IMR-90 (cell line): Measurements from ENCODE around the gene OR51B4. TPM values are rescaled to one million over a fixed set of nuclear protein-coding genes. Genes with fewer than 3 reads are reported as not detected.

Experiments used
- ATAC-seq: fragments of 200-7000 bp; cut with Tn5 transposase; 2 replicates; pipeline ENCODE4 v1.9.1; 2020; ENCODE audit warnings: low read depth, mild to moderate bottlenecking, moderate library complexity
- BruUV-seq: library from RNA; stranded (reverse); fragments of 400-500 nt; replicated peaks from 2 replicates; lab custom pipeline; 2021; lab: Mats Ljungman, UMichigan
- CTCF ChIA-PET: fragments of 300-600 bp; formaldehyde crosslinking; extraction: SDS; loops from one replicate; lab custom pipeline; 2021; ENCODE audit warnings: antibody characterized with exemption; lab: Yijun Ruan, JAX
- POLR2A ChIA-PET: fragments of 300-600 bp; sonication (Branson Sonifier 250); formaldehyde crosslinking; loops from one replicate; lab custom pipeline; 2022; ENCODE audit warnings: antibody characterized with exemption; ENCODE audit not compliant: unreplicated experiment; lab: Charles Lee
- DNase-seq: peaks from one replicate; pipeline ENCODE4 v3.0.0; 2013
- H2AFZ ChIP-seq: replicated peaks from 2 replicates; pipeline ENCODE3; 2013; ENCODE audit warnings: low read length, mild to moderate bottlenecking; ENCODE audit not compliant: poor library complexity
- H2AK5ac ChIP-seq: 2 replicates; pipeline ENCODE4 v1.6.1; 2013; ENCODE audit warnings: low read depth, low read length, inconsistent platforms
- H2AK9ac ChIP-seq: replicated peaks from 2 replicates; pipeline ENCODE3; 2013; ENCODE audit warnings: mild to moderate bottlenecking, low read depth, low read length, moderate library complexity; ENCODE audit not compliant: poor library complexity
- H2BK120ac ChIP-seq: 2 replicates; pipeline ENCODE4 v1.6.1; 2013; ENCODE audit warnings: low read depth, low read length, inconsistent platforms
- H2BK15ac ChIP-seq: 3 replicates; pipeline ENCODE4 v1.6.1; 2013; ENCODE audit warnings: low read depth, low read length, inconsistent platforms
- H2BK20ac ChIP-seq: 2 replicates; pipeline ENCODE4 v1.6.1; 2013; ENCODE audit warnings: low read depth, mild to moderate bottlenecking, inconsistent platforms, low read length, moderate library complexity
- H2BK5ac ChIP-seq: 2 replicates; pipeline ENCODE4 v1.6.1; 2013; ENCODE audit warnings: mild to moderate bottlenecking, low read depth, low read length, inconsistent platforms; ENCODE audit not compliant: poor library complexity, severe bottlenecking
- H3K14ac ChIP-seq: replicated peaks from 2 replicates; pipeline ENCODE4 v1.6.1; 2013; ENCODE audit warnings: low read depth, low read length, inconsistent platforms
- H3K18ac ChIP-seq: 2 replicates; pipeline ENCODE4 v1.6.1; 2013; ENCODE audit warnings: low read depth, low read length, control low read depth
- H3K23ac ChIP-seq: 2 replicates; pipeline ENCODE4 v1.6.1; 2013; ENCODE audit warnings: low read depth, low read length, inconsistent platforms
- H3K27ac ChIP-seq: 2 replicates; pipeline ENCODE4 v1.5.1; 2013; ENCODE audit warnings: mild to moderate bottlenecking, control low read depth, low read length; ENCODE audit not compliant: insufficient read depth
- H3K27me3 ChIP-seq: 2 replicates; pipeline ENCODE4 v1.6.1; 2013; ENCODE audit warnings: low read length; ENCODE audit not compliant: control insufficient read depth, insufficient read depth
- H3K36me3 ChIP-seq: 2 replicates; pipeline ENCODE4 v1.6.1; 2013; ENCODE audit warnings: low read length, mixed read lengths; ENCODE audit not compliant: control insufficient read depth, insufficient read depth
- H3K4ac ChIP-seq: 2 replicates; pipeline ENCODE4 v1.6.1; 2013; ENCODE audit warnings: low read depth, low read length, inconsistent platforms
- H3K4me1 ChIP-seq: 2 replicates; pipeline ENCODE4 v1.6.1; 2013; ENCODE audit warnings: low read length, mixed read lengths; ENCODE audit not compliant: control insufficient read depth, insufficient read depth
- H3K4me2 ChIP-seq: 2 replicates; pipeline ENCODE4 v1.6.1; 2013; ENCODE audit warnings: low read depth, mild to moderate bottlenecking, control low read depth, low read length, moderate library complexity
- H3K4me3 ChIP-seq: 2 replicates; pipeline ENCODE4 v1.5.1; 2013; ENCODE audit warnings: low read depth, mild to moderate bottlenecking, control low read depth, low read length, moderate library complexity; ENCODE audit not compliant: insufficient read depth
- H3K56ac ChIP-seq: 2 replicates; pipeline ENCODE4 v1.6.1; 2013; ENCODE audit warnings: low read length, inconsistent platforms; ENCODE audit not compliant: insufficient read depth; ENCODE audit errors: extremely low read depth
- H3K79me1 ChIP-seq, 2 experiments: 2 replicates each; pipeline ENCODE4 v1.6.1; 2013; ENCODE audit warnings: low read length in 2 of 2, inconsistent platforms in 1 of 2, low read depth in 1 of 2
- H3K9ac ChIP-seq: 2 replicates; pipeline ENCODE4 v1.6.1; 2013; ENCODE audit warnings: low read depth, low read length, control low read depth
- H3K9me1 ChIP-seq: 2 replicates; pipeline ENCODE4 v1.6.1; 2013; ENCODE audit warnings: low read length, inconsistent platforms; ENCODE audit not compliant: insufficient read depth
- H3K9me3 ChIP-seq: 2 replicates; pipeline ENCODE4 v1.6.1; 2013; ENCODE audit warnings: low read length; ENCODE audit not compliant: control insufficient read depth, insufficient read depth
- H4K20me1 ChIP-seq: 2 replicates; pipeline ENCODE4 v1.6.1; 2013; ENCODE audit warnings: low read length, inconsistent platforms; ENCODE audit not compliant: insufficient read depth
- H4K5ac ChIP-seq: 2 replicates; pipeline ENCODE4 v1.6.1; 2013; ENCODE audit warnings: mild to moderate bottlenecking, low read depth, low read length, control low read depth
- H4K8ac ChIP-seq, 2 experiments: 2 replicates each; pipeline ENCODE4 v1.6.1; 2013; ENCODE audit warnings: low read depth in 2 of 2, low read length in 2 of 2, control low read depth in 1 of 2, inconsistent platforms in 1 of 2
- H4K91ac ChIP-seq: 2 replicates; pipeline ENCODE4 v1.6.1; 2013; ENCODE audit warnings: low read depth, low read length, inconsistent platforms; ENCODE audit not compliant: insufficient read depth
- BHLHE40 ChIP-seq: fragments of 150-350 bp; IDR thresholded peaks from 2 replicates; pipeline ENCODE4 v1.6.1; 2016; ENCODE audit warnings: mild to moderate bottlenecking, low read depth, low read length
- FOS ChIP-seq: fragments of 150-350 bp; IDR thresholded peaks from 2 replicates; pipeline ENCODE4 v1.6.1; 2016; ENCODE audit warnings: low read depth, low read length
- MAZ ChIP-seq: IDR thresholded peaks from 2 replicates; pipeline ENCODE4 v1.6.1; 2012; ENCODE audit warnings: low read depth, mild to moderate bottlenecking, low read length, improper control_type of control experiment, moderate library complexity, borderline replicate concordance
- MXI1 ChIP-seq: IDR thresholded peaks from 2 replicates; pipeline ENCODE4 v1.6.1; 2012; ENCODE audit warnings: low read depth, mild to moderate bottlenecking, low read length, moderate library complexity, borderline replicate concordance
- WGBS, 2 experiments: methylation state at CpG; one replicate each; pipeline versions ENCODE4 v1.1.5 to v1.1.7; 2013; ENCODE audit warnings: missing lambda C conversion rate in 2 of 2; ENCODE audit not compliant: insufficient read length in 1 of 2; ENCODE audit errors: extremely low coverage in 2 of 2; 5-methylcytosine and 5-hydroxymethylcytosine counted together
- dilution Hi-C: fragments of 300-500 bp; cut with HindIII; formaldehyde crosslinking; loops from one replicate; pipeline ENCODE4 v1.14.3; 2018; ENCODE audit warnings: low sequenced_read_pairs; ENCODE audit not compliant: unreplicated experiment
- in situ Hi-C: fragments of 300-500 bp; cut with MboI; formaldehyde crosslinking; loops from 3 replicates; pipeline ENCODE4 v1.14.3; 2019; ENCODE audit warnings: low sequenced_read_pairs, inconsistent platforms, mixed read lengths
- intact Hi-C: fragments of 100-400 bp; cut with micrococcal nuclease; formaldehyde crosslinking; loops from 2 replicates; pipeline ENCODE4 v1.10.0; 2022
- polyA plus RNA-seq, 3 experiments: library from polyadenylated mRNA; depleted of rRNA; stranded (reverse); fragments of >200 nt; gene quantifications; 2 replicates each; pipeline ENCODE4 v1.2.3, GENCODE V29; 2012; ENCODE audit warnings: low replicate concordance in 1 of 3
- total RNA-seq: library from RNA; depleted of rRNA; stranded (reverse); fragments of >200 nt; gene quantifications from 2 replicates; pipeline ENCODE4 v1.2.3, GENCODE V29; 2012
- TF ChIP-seq, protein P1 (sequence below): fragments of 150-350 bp; IDR thresholded peaks from 2 replicates; pipeline ENCODE4 v1.6.1; 2017; ENCODE audit warnings: mild to moderate bottlenecking, antibody characterized with exemption, low read length, low read depth
- TF ChIP-seq, protein P2 (sequence below): fragments of 150-350 bp; IDR thresholded peaks from 2 replicates; pipeline ENCODE4 v1.6.1; 2016; ENCODE audit warnings: low read depth, mild to moderate bottlenecking, low read length, moderate library complexity, borderline replicate concordance

OR51B4 gene
- total and polyA plus RNA-seq, 2 of the 4 experiments (the other 2 are of a cell fraction) = not detected

DNA sequence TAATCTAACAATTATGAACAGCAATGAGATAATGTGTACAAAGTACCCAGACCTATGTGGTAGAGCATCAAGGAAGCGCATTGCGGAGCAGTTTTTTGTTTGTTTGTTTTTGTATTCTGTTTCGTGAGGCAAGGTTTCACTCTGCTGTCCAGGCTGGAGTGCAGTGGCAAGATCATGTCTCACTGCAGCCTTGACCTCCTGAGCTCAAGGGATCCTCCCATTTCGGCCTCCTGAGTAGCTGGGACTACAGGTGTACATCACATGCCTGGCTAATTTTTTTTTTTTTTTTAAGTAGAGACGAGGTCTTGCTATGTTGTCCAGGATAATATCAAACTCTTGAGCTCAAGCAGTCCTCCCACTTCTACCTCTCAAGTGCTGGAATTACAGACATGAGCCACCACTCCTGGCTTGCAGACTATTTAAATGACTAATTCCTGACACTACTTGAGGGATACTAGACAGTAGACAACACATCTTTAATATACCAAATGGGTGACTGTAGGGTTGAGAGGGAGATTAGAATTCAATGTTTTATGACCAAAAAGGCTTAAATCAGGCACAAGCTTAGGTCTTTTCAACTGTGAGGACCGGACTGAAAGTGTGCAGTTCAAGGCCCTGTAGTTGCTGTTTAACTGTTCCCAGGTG is 12.7 kb downstream of the OR51B4 start:
- no peak overlapping the region; the same call in 1 of the 2 replicates for H3K4me2 ChIP-seq
- 88% methylated on average over 2 of the region's 6 CpGs; no CpG with 5 or more reads in 1 of the 2 experiments for WGBS, 2 experiments
- peaks cover 11% of the 10 kb centered on the region; the same call in 1 of the 2 replicates for H3K4me1 ChIP-seq
- H2AK5ac ChIP-seq = peak overlapping the region; percentile 93
- H3K56ac ChIP-seq = peak overlapping the region; percentile 89
- H3K4me3 ChIP-seq = no peak overlapping the region
- no peak overlapping the region for H3K9ac ChIP-seq
- H3K9me1 ChIP-seq = no peaks in the 10 kb centered on the region; the same call in 1 of the 2 replicates
- peak overlapping the region; percentile 77 for H3K27ac ChIP-seq
- ATAC-seq (no peak), DNase-seq (peak; percentile 44)
- dilution Hi-C loops (no loop called here), intact Hi-C loops (loop anchor here (2.0 kb wide), 1 partner anchor 162 kb away; no protein-coding TSS in a partner anchor), in situ Hi-C loops (loop anchor here (10.0 kb wide), 1 partner anchor 76 kb away; no protein-coding TSS in a partner anchor)
- H3K36me3 ChIP-seq = no peaks in the 10 kb centered on the region
- H2BK15ac ChIP-seq = peak overlapping the region; percentile 96; the same call in 2 of the 3 replicates
- TF ChIP-seq MAZ = no peak
- no peak for TF ChIP-seq BHLHE40
- TF ChIP-seq, protein P1, sequence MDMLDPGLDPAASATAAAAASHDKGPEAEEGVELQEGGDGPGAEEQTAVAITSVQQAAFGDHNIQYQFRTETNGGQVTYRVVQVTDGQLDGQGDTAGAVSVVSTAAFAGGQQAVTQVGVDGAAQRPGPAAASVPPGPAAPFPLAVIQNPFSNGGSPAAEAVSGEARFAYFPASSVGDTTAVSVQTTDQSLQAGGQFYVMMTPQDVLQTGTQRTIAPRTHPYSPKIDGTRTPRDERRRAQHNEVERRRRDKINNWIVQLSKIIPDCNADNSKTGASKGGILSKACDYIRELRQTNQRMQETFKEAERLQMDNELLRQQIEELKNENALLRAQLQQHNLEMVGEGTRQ = no peak
- TF ChIP-seq MXI1 = no peak
- TF ChIP-seq FOS = 0 out of 2 replicates have a peak, but pooled peaks have one; percentile 26
- TF ChIP-seq, protein P2, sequence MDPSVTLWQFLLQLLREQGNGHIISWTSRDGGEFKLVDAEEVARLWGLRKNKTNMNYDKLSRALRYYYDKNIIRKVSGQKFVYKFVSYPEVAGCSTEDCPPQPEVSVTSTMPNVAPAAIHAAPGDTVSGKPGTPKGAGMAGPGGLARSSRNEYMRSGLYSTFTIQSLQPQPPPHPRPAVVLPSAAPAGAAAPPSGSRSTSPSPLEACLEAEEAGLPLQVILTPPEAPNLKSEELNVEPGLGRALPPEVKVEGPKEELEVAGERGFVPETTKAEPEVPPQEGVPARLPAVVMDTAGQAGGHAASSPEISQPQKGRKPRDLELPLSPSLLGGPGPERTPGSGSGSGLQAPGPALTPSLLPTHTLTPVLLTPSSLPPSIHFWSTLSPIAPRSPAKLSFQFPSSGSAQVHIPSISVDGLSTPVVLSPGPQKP = no peak
- H2AK9ac ChIP-seq = peak overlapping the region; percentile 34
- H2AFZ ChIP-seq = no peak overlapping the region
- H4K91ac ChIP-seq = peak overlapping the region; percentile 97
- BruUV-seq = TSS peak; percentile 51
- peak overlapping the region; percentile 88 for H3K14ac ChIP-seq
- H3K18ac ChIP-seq = peak overlapping the region; percentile 99
- POLR2A ChIA-PET = interaction anchor here (0.6 to 1.7 kb wide), 2 partner anchors 75 to 78 kb away, joined by 3 to 6 read pairs; no protein-coding TSS in a partner anchor
- H4K20me1 ChIP-seq = no peaks in the 10 kb centered on the region
- H4K8ac ChIP-seq = peak overlapping the region; percentile 83 to 88
- CTCF ChIA-PET = interaction anchor here (1.0 to 2.1 kb wide), 2 partner anchors 84 to 91 kb away, joined by 4 read pairs; no protein-coding TSS in a partner anchor
- H3K23ac ChIP-seq = peak overlapping the region; percentile 87
- peak overlapping the region; percentile 99 for H4K5ac ChIP-seq
- peak overlapping the region; percentile 97 for H3K4ac ChIP-seq
- no peaks in the 10 kb centered on the region for H3K27me3 ChIP-seq
- H2BK120ac ChIP-seq = peak overlapping the region; percentile 97
- no peaks in the 10 kb centered on the region for H3K9me3 ChIP-seq
- H2BK5ac ChIP-seq = peak overlapping the region; percentile 99
- no peaks in the 10 kb centered on the region for H3K79me1 ChIP-seq
- peak overlapping the region; percentile 98 for H2BK20ac ChIP-seq
